Kidney glomerular epithelial cell (primary cell): ENCODE data around the gene CARHSP1.
"Not testable (repeated sequence)": the region's sequence is repeated elsewhere in the genome, so short reads cannot be mapped to it uniquely, and the experiment has no call there.

Experiments used
- DNase-seq: peaks from one replicate; lab custom pipeline; 2025; lab: John Stamatoyannopoulos, UW

Gene CARHSP1

GRCh38 chr16:8872071-8872470 is 3.3 kb upstream of the CARHSP1 start:
- DNase-seq, result no peak

DNA sequence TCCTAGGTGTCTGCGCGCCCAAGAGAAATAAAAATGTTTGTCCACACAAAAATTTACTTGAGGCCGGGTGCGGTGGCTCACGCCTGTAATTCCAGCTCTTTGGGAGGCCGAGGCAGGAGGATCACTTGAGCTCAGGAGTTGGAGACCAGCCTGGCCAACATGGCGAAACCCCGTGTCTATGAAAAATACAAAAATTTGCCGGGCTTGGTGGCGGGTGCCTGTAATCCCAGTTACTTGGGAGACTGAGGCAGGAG is 1.1 kb upstream of the CARHSP1 start:
- not testable (repeated sequence) for DNase-seq

DNA sequence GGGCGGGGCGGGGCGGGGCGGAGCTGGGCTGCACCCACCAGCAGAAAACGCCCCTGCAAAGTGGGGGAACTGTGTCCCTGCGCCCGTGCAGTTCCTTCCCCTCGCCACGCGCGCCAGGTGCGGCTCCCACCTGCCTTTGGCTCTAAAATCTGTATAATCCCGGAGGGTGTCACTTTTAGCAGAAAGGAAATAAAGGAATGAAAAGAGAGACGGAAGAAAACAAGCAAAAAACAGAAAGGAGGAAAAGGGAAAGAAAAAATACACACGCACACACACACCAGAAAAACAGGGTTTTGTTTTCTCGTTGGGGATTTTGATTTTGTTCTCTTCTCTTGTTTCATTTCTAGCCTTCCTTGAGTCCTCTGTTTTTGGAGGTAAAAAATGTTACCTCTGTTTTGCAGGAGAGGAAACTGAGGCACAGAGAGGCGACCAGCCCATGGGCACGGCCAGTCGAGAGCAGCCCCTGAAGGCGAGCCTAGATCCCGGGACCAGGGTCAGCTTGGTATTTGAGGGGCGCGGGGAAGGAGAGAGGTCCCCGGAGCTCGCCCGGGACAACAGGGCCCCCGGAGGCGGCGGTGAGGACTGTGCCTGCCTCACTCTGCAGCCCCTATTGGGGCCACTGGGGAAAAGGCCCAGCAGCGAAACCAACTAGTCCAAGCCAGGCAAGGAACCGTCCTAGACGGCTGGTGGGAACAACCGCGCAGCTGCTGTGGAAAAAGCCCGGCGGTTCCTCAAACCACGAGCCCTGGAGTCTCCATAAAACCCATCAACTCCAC is 594 bp upstream of the CARHSP1 start:
- no peak for DNase-seq

GRCh38 chr16:8867932-8868415 is 832 bp downstream of the CARHSP1 start:
- no peak for DNase-seq

- no peak for DNase-seq
Observed at GRCh38 chr16:8867216-8867931, 1.4 kb downstream of the CARHSP1 start.

DNA sequence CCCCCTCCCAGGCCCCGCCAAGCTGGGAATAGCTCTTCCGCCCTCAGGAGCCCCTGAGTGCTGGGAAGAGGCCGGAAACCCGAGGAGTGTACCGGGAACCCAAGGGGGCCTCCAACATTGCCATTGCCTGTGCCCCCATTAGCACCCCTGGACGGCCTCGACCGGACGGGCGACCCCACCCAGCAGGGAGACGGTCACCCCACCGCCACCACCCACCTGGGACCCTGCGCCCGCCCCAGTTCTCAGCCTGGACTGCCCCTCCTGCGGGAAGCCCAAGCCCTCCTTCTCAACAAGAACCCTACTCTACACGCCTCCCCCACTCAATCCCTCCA is 2.0 kb downstream of the CARHSP1 start:
- DNase-seq, result no peak

GRCh38 chr16:8866118-8866883 is 2.5 kb downstream of the CARHSP1 start:
- no peak for DNase-seq

DNA sequence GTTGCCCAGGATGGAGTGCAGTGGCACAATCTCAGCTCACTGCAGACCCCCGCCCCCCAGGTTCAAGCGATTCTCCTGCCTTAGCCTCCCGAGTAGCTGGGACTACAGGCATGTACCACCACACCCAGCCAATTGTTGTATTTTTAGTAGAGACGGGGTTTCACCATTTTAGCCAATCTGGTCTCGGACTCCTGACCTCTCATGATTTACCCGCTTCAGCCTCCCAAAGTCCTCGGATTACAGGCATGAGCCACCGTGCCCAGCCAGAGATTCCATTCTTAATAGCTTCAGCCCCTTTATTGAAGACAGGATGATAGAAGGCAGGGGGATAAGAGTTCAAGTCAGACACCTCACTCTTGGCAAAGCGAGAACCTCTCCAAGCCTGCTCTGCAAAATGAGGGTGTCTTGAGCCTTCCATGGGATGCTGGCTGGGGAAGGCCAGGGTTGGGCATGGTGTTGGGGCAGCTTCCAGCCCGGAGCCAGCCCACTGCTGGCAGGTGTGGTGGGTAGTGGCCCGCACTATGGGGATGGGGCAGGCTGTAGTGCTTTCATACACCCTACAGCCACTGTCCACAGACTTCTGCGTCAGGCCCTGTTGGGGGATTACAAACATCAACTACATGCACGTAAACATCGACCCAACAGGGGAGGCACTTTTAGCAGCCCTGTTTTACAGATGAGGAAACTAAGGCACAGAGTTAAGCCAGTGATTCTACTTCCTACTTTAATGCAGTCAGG is 3.5 kb downstream of the CARHSP1 start:
- DNase-seq, result no peak

- DNase-seq, result no peak
Observed at GRCh38 chr16:8864480-8865110, 4.2 kb downstream of the CARHSP1 start.

GRCh38 chr16:8863594-8864424 is 5.0 kb downstream of the CARHSP1 start:
- DNase-seq, result no peak

DNA sequence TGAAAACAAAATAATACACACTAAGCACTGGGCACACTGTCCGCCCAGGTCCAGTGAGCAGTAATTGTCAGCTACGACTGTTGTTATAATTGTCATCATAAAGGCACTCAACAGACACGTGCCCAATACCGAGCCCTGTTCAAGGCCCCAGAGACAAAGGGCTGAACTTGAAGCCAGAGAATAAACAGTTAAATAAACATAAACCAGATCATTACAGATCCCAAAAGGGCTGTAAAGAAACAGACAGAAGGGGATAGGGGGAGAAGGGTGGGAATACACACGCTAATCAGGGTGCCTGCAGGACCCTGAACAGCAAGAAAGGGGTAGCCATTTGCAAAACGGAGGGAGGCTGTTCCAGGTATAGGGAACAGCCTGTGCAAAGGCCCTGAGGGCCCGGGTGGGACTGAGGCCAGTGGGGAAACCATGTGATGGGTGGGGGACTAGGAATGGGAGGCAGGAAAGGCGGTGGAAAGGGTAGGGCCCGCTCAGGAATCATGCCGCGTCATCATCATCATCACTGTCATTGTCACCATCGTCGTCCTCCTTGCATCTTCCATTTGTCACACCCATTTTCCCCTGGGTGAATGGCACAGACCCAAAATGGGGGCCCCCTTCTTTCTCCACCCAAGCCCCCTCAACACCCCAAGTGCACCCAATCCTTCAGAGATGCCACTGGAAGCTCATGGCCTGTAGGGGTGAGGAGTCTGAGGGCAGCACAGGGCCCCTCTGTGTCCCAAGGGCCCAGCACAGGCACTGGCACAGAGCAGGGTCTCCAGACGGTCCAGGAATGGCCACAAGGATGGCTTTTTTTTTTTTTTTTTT is 6.3 kb downstream of the CARHSP1 start:
- no peak for DNase-seq

- DNase-seq, result no peak
Observed at GRCh38 chr16:8861563-8862308, 7.1 kb downstream of the CARHSP1 start.

DNA sequence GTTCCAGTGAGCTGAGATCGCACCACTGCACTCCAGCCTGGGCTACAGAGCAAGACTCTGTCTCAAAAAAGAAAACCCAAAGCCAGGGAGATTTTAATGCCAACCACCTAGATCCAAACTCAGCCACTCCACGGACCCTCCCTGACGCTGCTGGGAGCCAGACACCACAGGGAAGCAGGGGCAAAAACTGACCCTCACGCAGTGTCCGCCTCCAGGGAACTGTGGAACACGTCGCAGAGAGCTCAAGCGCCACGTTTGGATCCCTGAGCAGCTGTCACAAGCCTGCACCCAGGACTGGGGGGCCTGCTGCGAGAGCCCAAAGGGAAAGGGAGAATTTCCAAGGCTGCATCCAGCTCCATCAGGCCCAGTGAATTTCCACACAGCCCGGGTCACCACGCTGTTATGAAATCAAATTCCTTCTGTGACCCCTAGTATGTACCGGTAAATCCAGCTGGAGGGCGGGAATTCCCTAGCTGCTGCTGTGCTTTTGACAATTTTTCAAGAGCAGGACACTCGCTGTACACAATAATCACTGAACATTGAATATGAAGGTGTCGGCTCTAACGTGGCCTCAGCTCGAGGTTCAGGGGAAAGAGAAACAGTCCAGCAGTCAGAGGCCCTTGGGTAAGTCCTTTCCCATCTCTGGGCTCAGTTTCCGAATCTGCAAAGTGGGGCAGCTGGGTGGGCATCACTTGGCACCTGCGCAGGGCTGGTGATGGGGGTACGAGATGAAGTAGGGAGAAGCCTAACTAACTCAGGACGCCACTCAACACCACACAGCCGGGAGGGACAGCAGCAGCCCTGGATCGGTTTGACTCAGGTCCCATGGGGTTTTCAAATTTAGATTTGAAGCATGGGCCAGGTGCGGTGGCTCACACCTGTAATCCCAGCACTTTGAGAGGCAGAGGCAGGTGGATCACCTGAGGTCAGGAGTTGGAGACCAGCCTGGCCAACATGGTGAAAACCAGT is 8.6 kb downstream of the CARHSP1 start:
- DNase-seq, result no peak

DNA sequence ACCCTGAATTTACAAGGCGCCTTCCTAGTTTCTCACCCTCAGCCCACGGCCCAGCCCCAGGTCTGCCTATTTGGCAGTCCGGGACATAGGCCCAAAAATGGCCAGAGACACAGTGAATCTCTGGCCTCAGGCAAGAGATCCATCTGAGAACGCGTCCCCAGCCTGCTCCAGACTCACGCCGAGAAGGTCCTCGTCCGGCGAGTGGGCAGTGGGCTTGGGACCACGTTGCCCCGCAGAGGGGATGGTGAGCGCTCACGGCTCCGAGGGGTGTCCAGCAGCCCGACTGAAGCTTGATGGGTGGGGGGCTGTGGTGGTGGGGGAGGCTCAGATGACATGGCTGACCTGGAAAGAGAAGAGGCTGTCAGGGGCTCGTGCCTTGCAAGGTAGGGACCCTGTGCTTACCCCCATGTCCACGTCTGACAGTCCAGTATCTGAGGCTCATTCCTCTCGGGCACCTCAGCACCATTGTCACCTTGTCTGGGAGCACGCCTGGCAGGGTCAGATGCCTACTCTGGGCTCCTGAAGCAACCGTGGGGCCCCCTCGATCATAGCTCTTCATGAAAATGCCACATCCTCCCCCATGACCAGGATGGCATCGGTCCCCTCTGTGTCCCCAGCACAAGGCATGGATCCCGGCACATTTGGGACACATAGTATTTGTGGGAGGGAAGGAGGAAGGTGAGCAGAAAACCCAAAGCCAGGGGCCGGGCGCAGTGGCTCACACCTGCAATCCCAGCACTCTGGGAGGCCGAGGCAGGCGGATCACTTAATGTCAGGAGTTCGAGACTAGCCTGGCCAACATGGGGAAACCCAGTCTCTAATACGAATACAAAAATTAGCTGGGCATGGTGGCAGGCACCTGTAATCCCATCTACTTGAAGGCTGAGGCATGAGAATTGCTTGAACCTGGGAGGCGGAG is 9.6 kb downstream of the CARHSP1 start:
- no peak for DNase-seq

- no peak for DNase-seq
Observed at GRCh38 chr16:8855972-8856371, 12.8 kb downstream of the CARHSP1 start.

DNA sequence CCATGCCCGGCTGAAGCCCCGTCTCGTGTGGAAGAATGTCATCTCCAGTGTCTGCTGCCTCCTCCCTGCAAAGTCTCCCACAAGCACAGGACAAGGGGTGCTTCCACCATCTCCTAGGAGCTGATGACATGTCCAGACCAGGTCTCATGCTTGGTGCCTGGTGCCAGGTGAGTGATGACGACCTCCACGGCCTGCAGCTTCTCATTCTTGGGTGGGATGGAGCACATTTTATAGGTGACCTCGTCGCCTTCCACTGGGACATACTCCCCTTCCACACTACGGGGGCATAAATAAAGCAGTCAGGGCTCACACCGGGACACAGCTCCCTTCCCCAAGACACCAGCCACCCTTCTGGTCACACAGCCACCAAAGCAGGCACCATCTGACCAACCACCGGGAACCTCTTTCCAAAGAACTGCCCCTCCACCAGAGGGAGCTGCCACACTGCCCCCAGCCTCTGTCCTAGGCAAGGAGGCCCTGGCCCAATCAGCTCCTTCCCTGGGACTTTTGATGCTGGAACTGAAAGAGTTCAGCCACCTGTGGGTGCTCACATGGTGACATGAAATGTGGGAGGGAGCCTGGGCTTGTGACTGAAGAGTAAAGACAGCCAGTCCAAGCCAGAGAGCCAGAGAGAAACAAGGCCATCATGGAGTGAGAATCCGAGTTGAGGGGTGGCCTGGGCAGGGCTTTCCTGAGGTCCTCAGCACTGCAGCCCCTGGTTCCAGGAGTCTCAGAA is 13.6 kb downstream of the CARHSP1 start:
- no peak for DNase-seq
